ENCODE measurements around the gene CYFIP2.

Gene CYFIP2

DNA sequence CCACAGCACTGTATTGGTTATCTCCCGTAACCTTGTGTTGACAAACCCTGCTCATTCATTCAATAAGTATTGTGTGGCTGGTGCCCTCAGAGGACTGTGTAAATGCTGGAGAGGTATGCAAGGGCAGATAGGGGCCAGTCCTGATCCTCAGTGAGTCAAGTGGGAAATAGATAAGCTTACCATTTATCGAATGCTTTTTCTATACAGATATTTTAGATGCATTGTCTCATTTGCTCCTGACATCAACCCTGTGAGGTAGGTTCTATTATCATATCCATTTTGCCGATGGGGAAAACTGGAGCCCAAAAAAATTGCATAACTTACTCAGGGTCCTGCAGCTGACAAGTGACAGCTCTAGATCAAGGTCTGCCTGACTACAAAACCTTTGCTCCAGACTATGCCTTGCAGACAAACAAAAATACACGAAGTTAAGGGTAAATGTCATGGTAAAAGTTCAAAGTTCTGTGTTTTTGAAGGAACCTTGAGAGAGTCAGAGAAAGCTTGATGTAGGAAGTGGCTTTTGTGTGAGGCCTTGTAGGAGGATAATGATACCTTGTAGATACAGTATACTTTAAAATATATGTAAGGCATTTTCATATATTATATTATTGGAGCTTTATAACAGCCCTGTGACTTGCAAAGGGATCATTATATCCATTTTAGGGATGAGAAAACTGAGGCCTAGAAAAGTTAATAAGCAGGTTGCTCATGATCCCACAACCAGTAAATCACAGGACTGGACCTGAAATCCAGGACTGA, 22.7 kb downstream of the CYFIP2 start:
- no peak for DNase-seq (ENCODE audit: low read depth)

DNA sequence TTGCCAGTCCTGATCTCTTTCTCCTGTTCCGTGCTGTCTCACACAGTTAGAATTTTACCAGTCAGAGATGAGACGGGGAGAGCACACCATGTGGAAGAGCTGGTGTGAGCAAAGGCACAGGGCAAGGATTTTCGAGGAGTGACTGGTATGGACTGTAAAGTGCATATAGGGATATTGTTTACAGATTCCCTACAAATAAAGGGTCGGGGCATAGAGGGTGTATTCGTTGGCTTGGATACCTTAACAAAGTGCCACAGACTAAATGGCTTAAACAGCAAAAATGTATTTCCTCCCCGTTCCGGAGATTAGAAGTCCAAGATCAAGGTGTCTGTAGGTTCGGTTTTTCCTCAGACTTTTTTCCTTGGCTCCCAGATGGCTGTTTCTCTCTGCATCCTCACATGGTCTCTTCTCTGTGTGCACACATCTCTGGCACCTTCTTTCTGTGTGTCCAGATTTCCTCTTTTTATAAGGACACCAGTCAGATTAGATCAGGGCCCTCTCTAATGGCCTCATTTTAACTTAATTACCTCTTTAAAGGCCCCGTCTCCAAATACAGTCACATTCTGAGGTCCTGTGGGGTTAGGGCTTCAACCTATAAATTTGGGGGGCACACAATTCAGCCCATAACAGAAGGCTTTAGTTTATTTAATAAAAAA, 23.4 kb downstream of the CYFIP2 start:
- DNase-seq (ENCODE audit: low read depth): no peak

DNA sequence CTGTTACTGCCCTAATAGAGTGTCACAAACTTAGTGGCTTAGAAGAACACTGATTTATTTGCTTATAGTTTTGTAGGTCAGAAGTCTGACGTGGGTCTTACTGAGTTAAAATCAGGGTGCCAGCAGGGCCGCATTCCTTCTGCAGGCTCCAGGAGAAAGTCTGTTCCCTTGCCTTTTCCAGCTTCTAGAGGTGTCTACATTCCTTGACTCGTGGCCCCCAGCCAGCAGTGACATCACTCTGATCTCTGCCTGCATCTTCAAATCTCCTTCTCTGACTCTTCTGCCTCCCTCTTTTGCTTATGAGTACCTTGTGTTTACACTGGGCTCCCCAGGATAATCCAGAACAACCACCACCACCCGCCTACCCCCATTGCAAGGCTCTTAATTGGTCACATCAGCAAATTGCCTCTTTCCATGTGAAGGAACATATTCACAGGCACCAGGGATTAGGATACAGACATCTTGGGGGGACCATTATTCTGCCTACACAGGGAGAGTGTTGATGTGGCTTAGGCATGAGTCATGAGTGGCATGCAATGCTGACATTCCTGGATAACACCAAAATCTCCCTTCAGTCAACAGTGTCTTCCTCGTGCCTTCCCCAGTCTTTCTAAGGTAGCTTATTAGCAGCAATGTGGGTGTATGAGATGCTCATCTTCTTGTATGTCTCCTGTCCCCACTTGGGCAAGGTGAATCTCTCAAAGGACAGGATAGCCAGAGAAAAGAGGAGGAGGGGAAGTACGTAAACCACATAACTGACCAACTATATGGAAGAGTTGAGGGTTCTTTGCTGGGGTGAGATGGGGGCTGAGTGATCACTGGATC, 24.4 kb downstream of the CYFIP2 start:
- no peak for DNase-seq (ENCODE audit: low read depth)

DNA sequence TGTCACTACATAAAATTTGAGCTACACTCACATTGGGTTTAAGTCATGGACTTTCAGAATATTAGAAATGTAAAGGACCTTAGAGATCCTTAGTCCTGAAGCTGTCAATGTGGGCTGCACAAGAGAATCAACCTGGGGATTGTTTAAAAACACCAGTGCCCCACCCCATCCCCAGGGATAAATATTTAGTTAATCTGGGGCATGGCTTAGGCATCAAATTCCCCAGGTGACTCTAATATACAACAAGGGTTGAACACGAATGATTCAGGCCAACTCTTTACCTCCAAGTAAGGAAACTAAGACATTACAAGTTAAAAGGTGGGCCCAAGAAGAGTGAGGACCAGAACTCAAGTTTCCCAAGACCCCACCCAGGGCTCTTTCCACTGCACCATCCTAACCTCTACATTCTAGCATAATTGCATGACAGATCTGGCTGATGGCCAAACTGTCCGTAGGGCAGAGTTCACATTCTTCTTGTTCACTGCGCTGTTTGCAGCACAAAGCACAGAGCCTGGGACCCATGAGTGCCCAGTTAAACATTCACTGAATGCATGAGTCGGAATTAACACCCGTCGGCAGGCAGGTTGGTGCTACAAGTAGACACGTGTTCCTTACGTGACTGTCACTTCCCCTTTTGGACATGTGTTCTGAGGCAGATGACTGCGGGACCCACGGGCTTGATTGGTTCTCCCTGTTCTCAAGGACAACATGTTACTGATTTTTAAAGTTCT, 25.2 kb downstream of the CYFIP2 start:
- no peak for DNase-seq (ENCODE audit: low read depth)

DNA sequence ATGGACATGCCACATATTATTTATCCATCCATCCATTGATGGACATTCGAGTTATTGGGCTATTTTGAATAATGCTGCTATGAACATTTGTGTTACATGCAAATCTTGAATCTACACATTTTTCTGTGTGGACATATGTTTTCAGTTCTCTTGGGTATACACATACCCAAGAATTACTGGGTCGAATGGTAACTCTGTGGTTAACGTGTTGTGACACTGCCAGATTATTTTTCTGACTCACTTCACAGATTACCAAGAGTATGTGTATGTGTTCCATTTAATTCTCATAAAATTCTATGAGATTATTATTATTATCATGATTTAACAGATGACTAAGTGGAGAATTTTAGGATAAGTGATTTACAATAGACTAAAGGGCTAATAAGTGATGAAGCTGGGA, 26.7 kb downstream of the CYFIP2 start:
- DNase-seq (ENCODE audit: low read depth): no peak

DNA sequence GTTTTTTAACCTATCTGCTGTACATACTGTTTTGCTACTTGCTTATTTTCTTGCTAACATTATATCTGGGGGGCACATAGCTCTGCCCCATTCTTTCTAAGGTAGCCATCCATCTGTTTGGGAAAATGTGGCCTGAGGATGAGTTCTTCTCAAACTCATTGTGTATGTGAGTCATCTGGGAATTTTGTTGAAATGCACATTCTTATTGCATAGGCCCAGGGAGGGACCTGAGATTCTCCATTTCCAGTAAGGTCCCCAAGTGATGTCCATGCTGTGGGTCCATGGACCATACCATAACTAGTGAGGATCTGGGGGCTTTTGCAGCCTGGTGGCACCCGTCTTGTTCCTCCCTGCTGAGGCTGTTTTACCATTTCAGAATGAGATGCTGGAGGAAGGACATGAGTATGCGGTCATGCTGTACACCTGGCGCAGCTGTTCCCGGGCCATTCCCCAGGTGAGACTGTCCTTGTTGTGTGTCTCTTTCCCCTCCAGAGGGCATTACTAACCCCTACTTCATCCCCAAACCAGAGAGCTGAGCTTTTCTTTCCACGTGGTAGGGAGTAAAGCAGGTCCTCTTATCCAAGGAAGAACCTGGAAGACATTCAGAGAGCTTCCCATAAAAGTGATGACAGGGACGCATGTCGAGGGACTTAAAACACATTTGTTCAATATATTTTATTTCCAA, 28.6 kb downstream of the CYFIP2 start:
- DNase-seq (ENCODE audit: low read depth): no peak

DNA sequence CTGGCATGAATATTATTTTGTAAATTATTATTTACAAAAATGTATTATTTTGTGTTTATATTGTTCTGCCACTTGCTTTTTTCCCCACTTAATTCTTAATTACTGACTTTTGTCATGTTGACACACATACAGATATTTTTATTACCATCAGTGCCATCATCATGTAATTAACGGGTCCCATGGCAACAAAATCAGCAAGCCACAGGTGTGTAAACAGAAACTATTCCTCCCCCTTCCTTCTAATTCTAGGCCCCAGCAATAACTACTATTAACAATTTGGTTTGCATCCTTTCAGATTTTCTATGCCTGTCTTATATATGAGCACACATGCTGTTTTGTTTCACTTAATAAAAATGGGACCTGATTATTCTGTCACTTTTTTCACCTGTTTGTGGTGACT, 29.3 kb downstream of the CYFIP2 start:
- no peak for DNase-seq (ENCODE audit: low read depth)

DNA sequence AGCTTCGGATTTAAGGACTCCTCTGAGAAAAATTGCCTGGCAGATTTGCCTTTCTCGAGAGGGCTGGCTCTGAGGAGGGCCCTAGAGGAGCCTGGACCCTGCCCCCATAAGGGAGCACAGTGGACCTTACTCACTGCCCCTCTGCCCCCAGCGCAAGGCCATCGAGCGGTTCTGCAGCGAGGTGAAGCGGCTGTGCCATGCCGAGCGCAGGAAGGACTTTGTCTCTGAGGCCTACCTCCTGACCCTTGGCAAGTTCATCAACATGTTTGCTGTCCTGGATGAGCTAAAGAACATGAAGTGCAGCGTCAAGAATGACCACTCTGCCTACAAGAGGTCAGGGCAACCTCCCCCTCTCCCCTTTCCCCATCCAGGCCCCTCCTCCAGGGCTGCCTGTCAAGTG, 34.6 kb downstream of the CYFIP2 start:
- DNase-seq (ENCODE audit: low read depth): no peak

DNA sequence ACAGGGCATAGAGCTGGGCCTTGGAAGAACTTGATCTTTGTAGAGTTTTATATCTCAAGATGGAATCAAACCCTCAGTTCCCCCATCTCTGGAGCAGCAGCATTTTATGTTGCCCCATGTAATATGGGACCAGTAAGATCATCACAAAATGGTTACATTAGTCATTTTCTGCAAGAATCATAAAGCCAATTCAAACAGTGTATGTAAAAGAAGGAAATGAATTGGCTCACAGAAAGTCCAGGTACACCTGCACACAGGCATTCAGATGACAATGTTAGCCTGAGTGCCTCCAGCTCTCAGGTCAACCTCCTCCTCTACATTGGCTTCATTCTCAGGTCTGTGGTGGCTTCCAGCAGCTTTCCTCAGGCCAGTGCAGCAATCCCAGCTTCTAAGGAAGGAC, 35.1 kb downstream of the CYFIP2 start:
- DNase-seq (ENCODE audit: low read depth): no peak

DNA sequence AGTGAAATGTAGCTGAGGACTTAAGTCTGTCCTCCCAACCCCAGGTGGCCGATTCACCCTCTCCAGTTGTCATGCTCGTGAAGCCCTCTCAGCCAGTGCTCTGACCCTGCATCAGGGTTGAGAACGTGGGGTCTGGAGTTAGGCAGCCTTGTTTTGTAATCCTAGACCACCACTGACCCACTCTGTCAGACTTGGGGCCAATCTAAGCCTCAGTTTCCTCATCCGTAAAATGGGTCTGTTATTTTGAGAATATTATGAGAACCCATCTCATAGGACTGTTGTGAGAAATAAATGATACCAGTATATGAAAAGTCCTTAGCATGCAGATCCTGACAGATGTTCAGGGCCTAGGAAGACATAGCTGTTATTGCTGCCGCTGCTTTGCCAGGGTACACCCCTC, 37.1 kb downstream of the CYFIP2 start:
- DNase-seq (ENCODE audit: low read depth): no peak

DNA sequence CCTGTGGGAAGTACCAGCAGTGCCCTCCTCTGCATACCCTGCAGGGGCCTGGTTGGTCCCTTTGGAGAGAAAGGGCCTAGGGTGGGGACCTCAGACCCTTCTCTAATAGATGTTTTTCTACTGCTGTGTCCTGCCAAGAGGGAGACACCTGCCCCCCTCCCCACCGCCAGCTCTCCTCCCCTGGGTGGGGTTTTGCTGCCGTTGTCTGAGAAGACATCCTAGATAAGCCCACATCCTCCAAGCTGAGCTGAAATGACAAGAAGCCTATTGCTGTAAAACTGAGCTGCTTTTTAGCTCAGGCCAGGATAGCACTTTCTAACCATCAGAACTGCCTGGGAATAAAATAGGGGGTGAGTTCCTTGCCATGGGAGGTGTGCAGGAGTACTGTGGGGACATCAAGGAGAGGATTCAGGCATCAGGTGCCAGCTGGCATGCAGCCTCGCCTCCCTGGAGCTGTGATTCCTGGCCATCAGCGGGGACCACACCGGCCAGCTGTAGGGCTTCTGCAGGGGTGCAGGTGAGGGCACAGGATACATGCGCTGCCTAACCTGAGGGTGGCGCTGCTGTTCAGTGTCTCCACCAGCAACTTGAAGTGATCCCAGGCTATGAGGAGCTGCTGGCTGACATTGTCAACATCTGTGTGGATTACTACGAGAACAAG, 37.9 kb downstream of the CYFIP2 start:
- no peak for DNase-seq (ENCODE audit: low read depth)

DNA sequence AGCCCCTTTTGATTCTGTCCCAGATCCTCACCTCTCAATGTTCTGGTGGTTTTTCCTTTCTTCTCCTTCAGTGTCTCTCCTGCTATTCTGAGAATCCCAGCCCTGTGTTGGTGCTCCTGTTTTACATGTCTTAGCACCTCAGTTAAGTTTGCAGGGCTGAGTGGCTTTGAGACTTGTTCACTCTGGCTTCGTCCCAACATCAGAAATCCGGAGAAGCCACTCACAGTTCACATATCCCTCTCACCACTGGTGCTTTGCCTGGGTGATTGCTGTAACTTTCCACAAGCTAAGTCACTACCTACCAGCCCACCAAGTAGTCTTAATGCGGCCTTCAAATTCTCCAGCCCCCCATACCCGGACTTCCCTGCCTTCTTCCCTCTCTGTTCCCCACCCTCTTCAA, 40.2 kb downstream of the CYFIP2 start:
- DNase-seq (ENCODE audit: low read depth): no peak

DNA sequence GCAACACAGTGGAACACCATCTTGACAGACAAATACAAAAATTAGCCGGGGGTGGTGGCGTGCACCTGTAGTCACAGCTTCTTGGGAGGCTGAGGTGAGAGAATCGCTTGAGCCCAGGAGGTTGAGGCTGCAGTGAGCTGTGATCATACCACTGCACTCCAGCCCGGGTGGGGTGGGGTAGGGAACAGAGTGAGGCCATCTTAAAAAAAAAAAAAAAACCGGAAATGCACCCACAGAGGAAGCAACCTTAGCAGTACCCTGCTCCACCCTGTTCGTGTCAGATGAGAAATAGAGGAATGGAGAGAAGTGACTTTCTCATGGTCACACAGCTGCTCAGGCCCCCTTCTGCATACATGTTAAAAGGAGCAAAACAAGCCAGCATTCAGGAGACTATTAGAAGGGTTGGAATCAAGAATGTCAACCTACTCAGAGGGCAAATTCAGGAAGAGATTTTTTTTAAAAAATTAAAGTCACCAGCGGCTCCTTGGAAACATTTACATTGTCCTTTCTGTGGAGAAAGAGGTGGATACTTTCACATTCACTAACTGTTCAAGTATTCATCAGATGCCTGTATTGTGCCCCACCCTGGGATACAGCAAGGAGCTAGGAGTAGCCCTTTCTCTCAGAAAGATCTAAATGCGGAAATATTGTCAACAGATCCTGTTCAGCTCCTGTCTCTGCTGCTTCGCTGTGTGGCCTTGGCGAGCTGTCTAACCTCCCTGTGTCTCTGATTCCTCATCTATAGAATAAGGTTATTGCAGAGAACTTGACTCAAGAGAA, 41.0 kb downstream of the CYFIP2 start:
- DNase-seq (ENCODE audit: low read depth): no peak

DNA sequence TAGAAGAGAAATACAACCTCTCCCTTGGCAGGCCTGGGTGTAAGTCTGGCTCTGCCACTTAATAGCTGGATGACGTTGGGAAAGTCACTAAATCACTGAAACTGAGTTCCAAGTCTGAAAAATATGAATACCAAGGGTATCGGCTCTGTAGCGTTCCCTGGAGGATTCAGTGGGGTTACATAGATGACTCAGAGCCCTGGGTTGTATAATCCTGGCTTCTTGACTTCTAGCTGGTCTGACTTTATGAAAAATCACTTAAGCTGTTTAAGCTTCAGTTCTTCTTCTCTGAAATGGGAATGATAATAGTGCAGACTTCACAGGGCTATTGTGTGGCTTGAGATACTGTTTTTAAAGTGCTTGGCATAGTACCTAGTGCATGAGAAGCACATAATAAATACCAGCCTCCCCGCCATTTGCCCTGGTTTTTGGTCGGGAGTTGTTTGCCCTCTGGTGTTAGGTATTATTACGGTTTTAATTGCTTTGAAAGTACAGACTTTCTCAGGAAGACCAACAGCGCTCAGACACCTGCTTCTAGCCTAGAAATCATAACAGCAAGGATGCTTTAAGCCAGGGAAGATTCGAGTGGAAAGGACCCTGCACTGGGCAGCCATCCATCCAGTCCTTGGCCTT, 43.0 kb downstream of the CYFIP2 start:
- no peak for DNase-seq (ENCODE audit: low read depth)

DNA sequence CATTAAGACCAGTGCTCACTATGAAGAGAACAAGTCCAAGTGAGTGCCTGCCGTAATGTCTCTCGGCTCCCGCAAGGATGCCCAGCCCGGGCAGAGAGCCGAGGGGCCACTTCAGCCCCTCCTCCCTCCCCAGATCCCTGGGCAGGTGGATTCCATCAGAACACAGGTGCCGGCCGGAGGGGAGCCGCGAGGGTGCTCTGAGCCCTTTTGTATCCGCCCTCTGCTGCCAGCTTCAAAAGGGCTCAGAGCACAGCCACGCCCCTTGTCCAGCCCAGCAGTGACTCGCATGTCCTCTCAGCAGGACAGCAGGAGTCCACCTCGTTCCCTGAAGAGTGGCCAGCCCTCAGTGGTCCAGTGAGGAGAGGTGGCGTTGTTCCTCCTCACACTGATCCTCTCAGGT, 43.9 kb downstream of the CYFIP2 start:
- DNase-seq (ENCODE audit: low read depth): no peak

DNA sequence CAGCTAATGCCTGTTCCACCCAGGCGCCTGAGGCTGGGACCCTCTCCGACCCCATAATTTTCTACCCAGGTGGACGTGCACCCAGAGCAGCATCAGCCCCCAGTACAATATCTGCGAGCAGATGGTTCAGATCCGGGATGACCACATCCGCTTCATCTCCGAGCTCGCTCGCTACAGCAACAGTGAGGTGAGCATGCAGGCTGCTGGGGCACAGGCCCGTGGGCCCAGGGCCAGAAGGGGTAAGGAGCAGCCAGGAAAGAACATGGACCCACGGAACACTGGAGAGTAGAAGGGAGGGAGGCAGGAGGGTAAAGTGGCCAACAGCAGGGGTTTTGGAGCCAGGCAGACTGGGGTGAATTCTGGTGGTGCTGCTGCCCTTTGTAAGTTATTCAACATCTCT, 45.7 kb downstream of the CYFIP2 start:
- DNase-seq (ENCODE audit: low read depth): no peak

DNA sequence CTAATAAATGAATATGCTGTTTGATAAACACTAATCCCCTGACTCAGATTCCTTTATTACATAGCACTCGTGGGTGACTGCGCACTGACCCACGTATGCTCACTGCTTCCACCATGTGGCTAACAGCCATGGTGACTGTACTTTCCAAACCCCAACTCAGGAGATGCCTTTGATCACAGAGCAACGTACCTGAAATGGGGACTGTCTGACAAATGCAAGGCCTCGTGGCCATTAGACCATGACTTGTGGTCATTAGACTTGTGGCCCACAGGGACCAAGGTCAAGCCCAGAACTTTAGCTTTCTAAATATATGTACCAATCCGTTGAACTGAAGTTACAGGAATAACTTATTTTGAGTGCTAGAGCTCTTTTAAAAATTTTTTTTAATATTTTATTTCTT, 46.6 kb downstream of the CYFIP2 start:
- peak; percentile 37 for DNase-seq (ENCODE audit: low read depth)

DNA sequence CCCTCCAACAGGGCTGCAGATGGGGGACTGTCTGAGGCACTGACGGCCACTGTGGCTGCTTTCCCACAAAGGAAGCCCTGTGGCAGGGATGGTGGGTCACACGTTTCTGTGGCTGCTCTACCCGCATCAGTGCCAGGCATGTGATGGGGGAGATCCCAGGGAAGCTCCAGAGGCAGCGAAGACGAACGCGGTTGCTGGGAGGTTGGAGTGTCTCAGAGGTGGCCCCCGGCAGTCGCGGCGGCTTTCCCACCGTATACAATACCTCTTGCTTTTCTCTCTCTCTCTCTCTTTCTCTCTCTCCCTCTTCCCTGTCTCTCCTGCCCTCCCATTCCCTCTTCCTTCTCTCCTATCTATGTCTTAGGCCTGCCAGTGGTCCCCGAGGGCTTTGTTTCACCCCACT, 56.7 kb downstream of the CYFIP2 start:
- DNase-seq (ENCODE audit: low read depth): no peak

DNA sequence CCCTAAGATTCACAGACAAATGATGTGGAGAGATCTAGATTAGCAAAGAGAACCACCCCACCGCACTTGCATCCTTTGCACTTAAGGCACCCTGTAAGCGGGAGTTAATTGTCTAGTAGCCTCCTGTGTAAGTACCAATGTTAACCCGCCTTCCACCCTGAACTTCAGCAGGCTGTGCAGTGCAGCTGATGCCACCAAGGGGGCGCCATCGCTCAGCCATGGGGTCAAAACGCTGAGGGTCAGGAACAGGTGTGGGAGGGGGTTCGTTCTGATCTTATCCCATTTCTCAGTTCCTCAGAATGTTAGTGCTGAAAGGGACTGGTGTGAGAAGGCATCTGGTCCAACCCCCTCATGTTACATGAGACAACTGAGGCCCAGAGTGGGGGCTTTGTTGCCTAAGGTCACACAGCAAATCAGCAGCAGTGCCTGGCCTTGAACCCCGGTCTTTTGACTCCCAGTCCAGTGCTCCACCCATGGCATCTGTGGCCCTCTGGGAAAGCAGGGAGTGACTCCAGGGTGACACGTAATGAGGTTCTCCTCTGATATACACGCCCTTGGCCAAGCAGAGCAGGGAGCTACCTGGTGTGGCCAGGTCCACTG, 57.3 kb downstream of the CYFIP2 start:
- DNase-seq (ENCODE audit: low read depth): no peak

DNA sequence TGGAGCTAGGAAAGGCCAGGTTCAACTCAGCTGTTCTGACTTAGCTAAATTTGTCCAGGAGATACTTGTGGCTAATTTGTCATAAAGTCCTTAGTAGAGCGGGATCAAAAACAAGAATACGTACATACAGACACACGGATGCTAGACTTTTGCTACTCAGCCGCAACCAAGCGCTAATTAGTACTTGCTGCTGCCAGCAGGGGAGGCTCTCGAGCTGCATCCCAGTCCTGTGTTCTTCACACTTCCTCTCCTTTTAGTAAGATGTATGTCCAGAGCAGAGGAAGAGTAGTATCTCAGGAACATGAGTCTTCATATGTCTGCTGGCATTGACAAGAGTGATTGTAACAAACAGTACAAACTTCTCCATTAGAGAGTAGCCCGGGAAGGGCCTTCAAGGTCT, 58.3 kb downstream of the CYFIP2 start:
- DNase-seq (ENCODE audit: low read depth): no peak
